ENCODE measurements around the gene TMUB2. TPM values are rescaled to one million over a fixed set of nuclear protein-coding genes. Genes with fewer than 3 reads are reported as not detected.
A peak's percentile ranks its signal among the peaks of the same experiment; 100 is the strongest.

TMUB2 gene
- total and polyA plus RNA-seq, 2 of the 13 experiments (the other 11 are each of a cell fraction or from before 2014, with no cell fraction given) = 26.9 to 50.8 TPM

- no peak for TF ChIP-seq ARNT2 (CRISPR knock-in tag; IDR thresholded peaks at IDR 0.05; ENCODE audit: low read depth)
- TF ChIP-seq EHMT2 (IDR thresholded peaks at IDR 0.05; ENCODE audit: borderline replicate concordance, low read depth, low read length) = no peak
- TF ChIP-seq ZFP62 (CRISPR knock-in tag; IDR thresholded peaks at IDR 0.05) = no peak
- TF ChIP-seq ZNF292 (CRISPR knock-in tag; IDR thresholded peaks at IDR 0.05; ENCODE audit: borderline replicate concordance, low read depth) = peak; percentile 24; the same call in 1 of the 2 replicates
- TF ChIP-seq, protein P1, sequence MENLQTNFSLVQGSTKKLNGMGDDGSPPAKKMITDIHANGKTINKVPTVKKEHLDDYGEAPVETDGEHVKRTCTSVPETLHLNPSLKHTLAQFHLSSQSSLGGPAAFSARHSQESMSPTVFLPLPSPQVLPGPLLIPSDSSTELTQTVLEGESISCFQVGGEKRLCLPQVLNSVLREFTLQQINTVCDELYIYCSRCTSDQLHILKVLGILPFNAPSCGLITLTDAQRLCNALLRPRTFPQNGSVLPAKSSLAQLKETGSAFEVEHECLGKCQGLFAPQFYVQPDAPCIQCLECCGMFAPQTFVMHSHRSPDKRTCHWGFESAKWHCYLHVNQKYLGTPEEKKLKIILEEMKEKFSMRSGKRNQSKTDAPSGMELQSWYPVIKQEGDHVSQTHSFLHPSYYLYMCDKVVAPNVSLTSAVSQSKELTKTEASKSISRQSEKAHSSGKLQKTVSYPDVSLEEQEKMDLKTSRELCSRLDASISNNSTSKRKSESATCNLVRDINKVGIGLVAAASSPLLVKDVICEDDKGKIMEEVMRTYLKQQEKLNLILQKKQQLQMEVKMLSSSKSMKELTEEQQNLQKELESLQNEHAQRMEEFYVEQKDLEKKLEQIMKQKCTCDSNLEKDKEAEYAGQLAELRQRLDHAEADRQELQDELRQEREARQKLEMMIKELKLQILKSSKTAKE (CRISPR knock-in tag; IDR thresholded peaks at IDR 0.05; ENCODE audit: borderline replicate concordance) = no peak
- TF ChIP-seq ZNF441 (CRISPR knock-in tag; IDR thresholded peaks at IDR 0.05; ENCODE audit: borderline replicate concordance) = no peak
- TF ChIP-seq HOXA3 (CRISPR knock-in tag; IDR thresholded peaks at IDR 0.05) = peak; percentile 50; the same call in 1 of the 2 replicates
- TF ChIP-seq, protein P2, sequence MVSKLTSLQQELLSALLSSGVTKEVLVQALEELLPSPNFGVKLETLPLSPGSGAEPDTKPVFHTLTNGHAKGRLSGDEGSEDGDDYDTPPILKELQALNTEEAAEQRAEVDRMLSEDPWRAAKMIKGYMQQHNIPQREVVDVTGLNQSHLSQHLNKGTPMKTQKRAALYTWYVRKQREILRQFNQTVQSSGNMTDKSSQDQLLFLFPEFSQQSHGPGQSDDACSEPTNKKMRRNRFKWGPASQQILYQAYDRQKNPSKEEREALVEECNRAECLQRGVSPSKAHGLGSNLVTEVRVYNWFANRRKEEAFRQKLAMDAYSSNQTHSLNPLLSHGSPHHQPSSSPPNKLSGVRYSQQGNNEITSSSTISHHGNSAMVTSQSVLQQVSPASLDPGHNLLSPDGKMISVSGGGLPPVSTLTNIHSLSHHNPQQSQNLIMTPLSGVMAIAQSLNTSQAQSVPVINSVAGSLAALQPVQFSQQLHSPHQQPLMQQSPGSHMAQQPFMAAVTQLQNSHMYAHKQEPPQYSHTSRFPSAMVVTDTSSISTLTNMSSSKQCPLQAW (CRISPR knock-in tag; IDR thresholded peaks at IDR 0.05) = 0 out of 2 replicates have a peak, but pooled peaks have one; percentile 12
- no peak for TF ChIP-seq ZNF747 (CRISPR knock-in tag; IDR thresholded peaks at IDR 0.05; ENCODE audit: borderline replicate concordance)
- TF ChIP-seq RARA (CRISPR knock-in tag; IDR thresholded peaks at IDR 0.05) = peak; percentile 68
- peak; percentile 43; the same call in 1 of the 2 replicates for TF ChIP-seq HNF4A (CRISPR knock-in tag; IDR thresholded peaks at IDR 0.05)
- TF ChIP-seq GATAD2A (CRISPR knock-in tag; IDR thresholded peaks at IDR 0.05) = peak; percentile 90
- no peak for TF ChIP-seq ZNF20 (CRISPR knock-in tag; IDR thresholded peaks at IDR 0.05)
- peak; percentile 5; the same call in 1 of the 2 replicates for TF ChIP-seq ZNF7 (CRISPR knock-in tag; IDR thresholded peaks at IDR 0.05)
- TF ChIP-seq, protein P3, sequence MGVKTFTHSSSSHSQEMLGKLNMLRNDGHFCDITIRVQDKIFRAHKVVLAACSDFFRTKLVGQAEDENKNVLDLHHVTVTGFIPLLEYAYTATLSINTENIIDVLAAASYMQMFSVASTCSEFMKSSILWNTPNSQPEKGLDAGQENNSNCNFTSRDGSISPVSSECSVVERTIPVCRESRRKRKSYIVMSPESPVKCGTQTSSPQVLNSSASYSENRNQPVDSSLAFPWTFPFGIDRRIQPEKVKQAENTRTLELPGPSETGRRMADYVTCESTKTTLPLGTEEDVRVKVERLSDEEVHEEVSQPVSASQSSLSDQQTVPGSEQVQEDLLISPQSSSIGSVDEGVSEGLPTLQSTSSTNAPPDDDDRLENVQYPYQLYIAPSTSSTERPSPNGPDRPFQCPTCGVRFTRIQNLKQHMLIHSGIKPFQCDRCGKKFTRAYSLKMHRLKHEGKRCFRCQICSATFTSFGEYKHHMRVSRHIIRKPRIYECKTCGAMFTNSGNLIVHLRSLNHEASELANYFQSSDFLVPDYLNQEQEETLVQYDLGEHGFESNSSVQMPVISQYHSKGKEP (CRISPR knock-in tag; IDR thresholded peaks at IDR 0.05) = no peak
- TF ChIP-seq NFKB2 (CRISPR knock-in tag; IDR thresholded peaks at IDR 0.05; ENCODE audit: borderline replicate concordance) = no peak
- TF ChIP-seq ZNF770 (CRISPR knock-in tag; IDR thresholded peaks at IDR 0.05) = peak; percentile 88
- TF ChIP-seq PAF1 (CRISPR knock-in tag; IDR thresholded peaks at IDR 0.05) = no peak
- no peak for TF ChIP-seq ZNF101 (CRISPR knock-in tag; IDR thresholded peaks at IDR 0.05; ENCODE audit: borderline replicate concordance, low read depth)
- 0 out of 2 replicates have a peak, but pooled peaks have one; percentile 18 for TF ChIP-seq ZNF777 (CRISPR knock-in tag; IDR thresholded peaks at IDR 0.05)
Observed at GRCh38 chr17:44184212-44184810, 2.5 kb upstream of the TMUB2 start (continued).

All from HepG2 (cell line).